CD4-positive, CD25-positive, alpha-beta regulatory T cell (primary cell): Measurements from ENCODE around the gene IGF1R. TPM values are rescaled to one million over a fixed set of nuclear protein-coding genes. Genes with fewer than 3 reads are reported as not detected.

Experiments used
- ATAC-seq, 2 donors: fragments of 150-1000 bp; cut with Tn5 transposase; one replicate each; pipeline ENCODE4 v1.10.0; 2021; ENCODE audit warnings: low read depth in 2 of 2, moderate number of reproducible peaks in 2 of 2, moderate library complexity in 1 of 2
- DNase-seq, 3 donors: peaks; one replicate each; pipeline versions ENCODE4 v3.0.0 to v3.0.0-alpha.2; 2012 to 2022; ENCODE audit warnings: mixed read lengths in 1 of 3
- H3K27ac ChIP-seq: one replicate; pipeline ENCODE4 v1.7.0; 2013; ENCODE audit warnings: mild to moderate bottlenecking, low read length; ENCODE audit not compliant: insufficient read depth, poor library complexity, severe bottlenecking
- H3K27me3 ChIP-seq: one replicate; pipeline ENCODE4 v1.7.0; 2013; ENCODE audit warnings: low read length; ENCODE audit not compliant: control insufficient read depth, insufficient read depth
- H3K36me3 ChIP-seq: one replicate; pipeline ENCODE4 v1.7.0; 2013; ENCODE audit warnings: mild to moderate bottlenecking, low read length, moderate library complexity; ENCODE audit not compliant: control insufficient read depth, insufficient read depth
- H3K4me1 ChIP-seq: 2 replicates; pipeline ENCODE4 v1.7.0; 2013; ENCODE audit warnings: mild to moderate bottlenecking, low read length; ENCODE audit not compliant: insufficient read depth, control insufficient read depth, poor library complexity, severe bottlenecking
- H3K4me3 ChIP-seq: one replicate; pipeline ENCODE4 v1.7.0; 2013; ENCODE audit warnings: low read depth, mild to moderate bottlenecking, low read length, moderate library complexity
- H3K9me3 ChIP-seq, 2 experiments: 1 replicate in 1 of 2; 2 replicates in 1 of 2; pipeline ENCODE4 v1.7.0; 2013; ENCODE audit warnings: low read length in 2 of 2, mild to moderate bottlenecking in 1 of 2, moderate library complexity in 1 of 2; ENCODE audit not compliant: control insufficient read depth in 2 of 2
- H3K27ac Mint-ChIP-seq, 3 donors: one replicate each; pipeline ENCODE4 v1.8.0; 2020 to 2022; ENCODE audit warnings: mild to moderate bottlenecking in 3 of 3, mixed read lengths in 3 of 3, moderate library complexity in 2 of 3
- H3K27me3 Mint-ChIP-seq: one replicate; pipeline ENCODE4 v1.8.0; 2022; ENCODE audit warnings: mild to moderate bottlenecking, mixed read lengths
- H3K36me3 Mint-ChIP-seq: one replicate; pipeline ENCODE4 v1.8.0; 2020; ENCODE audit warnings: mixed read lengths
- H3K4me1 Mint-ChIP-seq, 4 donors: one replicate each; pipeline ENCODE4 v1.8.0; 2020 to 2022; ENCODE audit warnings: mixed read lengths in 4 of 4, mild to moderate bottlenecking in 1 of 4
- H3K4me3 Mint-ChIP-seq, 4 donors: one replicate each; pipeline ENCODE4 v1.8.0; 2020 to 2022; ENCODE audit warnings: mild to moderate bottlenecking in 4 of 4, mixed read lengths in 4 of 4, moderate library complexity in 3 of 4
- H3K9me3 Mint-ChIP-seq, 7 donors: one replicate each; pipeline ENCODE4 v1.8.0; 2020 to 2022; ENCODE audit warnings: mixed read lengths in 7 of 7, mild to moderate bottlenecking in 3 of 7, moderate library complexity in 2 of 7
- polyA plus RNA-seq, 4 donors: library from polyadenylated mRNA; unstranded; fragments of 300-500 nt; fragmentation: Illumina TruSeq; gene quantifications; one replicate each; pipeline ENCODE4 v1.2.3, GENCODE V29; 2021
- total RNA-seq: library from RNA; stranded (reverse); gene quantifications from one replicate; pipeline ENCODE4 v1.2.3, GENCODE V29; 2022

The IGF1R gene
- total and polyA plus RNA-seq, 5 donors from 2014 or later = 1.6 to 14.2 (median 3.6) TPM

DNA sequence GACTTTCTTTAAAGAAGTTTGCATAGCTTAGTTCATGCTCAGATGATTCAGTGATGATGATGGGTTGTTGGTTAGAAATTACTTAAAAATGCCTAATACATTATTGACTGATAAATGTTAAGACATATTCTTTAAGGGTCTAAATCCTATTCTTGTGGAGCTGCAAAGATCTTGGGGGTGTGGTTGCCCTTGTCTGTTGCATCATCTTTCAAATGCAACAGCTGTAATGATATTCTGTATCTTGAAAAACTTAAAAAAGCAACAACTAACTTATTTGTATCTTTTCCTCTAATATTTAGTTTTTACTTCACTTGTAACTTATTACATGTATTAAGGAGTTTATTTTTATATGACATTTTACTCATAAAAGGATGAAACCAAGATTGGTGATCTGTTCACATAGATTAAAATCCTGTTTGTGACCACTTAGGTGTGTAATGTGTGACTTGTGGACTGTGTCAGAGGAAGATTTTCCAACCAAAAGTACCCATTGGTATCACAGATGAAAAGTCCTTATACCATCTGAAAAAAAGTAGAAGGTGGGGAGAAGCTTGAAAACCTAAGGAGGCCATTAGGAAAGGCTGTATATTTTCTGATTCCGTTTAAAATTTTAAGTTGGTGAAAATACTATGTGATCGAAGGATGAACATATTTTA is 142.8 kb downstream of the IGF1R start:
- Mint-ChIP-seq H3K27me3 (peaks cover 4% of the 10 kb centered on the region), H3K4me1 (peaks cover 5 to 89% (median 23%) of the 10 kb centered on the region in 4 donors), H3K4me3 (no peak overlapping the region), H3K36me3 (no peaks in the 10 kb centered on the region), H3K27ac (no peak overlapping the region), H3K9me3 (no peaks in the 10 kb centered on the region)
- ATAC-seq (no peak), DNase-seq (no peak)
- H3K9me3 ChIP-seq = no peaks in the 10 kb centered on the region
- H3K4me3 ChIP-seq = no peak overlapping the region
- no peaks in the 10 kb centered on the region for H3K36me3 ChIP-seq
- peaks cover 9% of the 10 kb centered on the region for H3K4me1 ChIP-seq
- H3K27me3 ChIP-seq = no peaks in the 10 kb centered on the region
- H3K27ac ChIP-seq = no peak overlapping the region

DNA sequence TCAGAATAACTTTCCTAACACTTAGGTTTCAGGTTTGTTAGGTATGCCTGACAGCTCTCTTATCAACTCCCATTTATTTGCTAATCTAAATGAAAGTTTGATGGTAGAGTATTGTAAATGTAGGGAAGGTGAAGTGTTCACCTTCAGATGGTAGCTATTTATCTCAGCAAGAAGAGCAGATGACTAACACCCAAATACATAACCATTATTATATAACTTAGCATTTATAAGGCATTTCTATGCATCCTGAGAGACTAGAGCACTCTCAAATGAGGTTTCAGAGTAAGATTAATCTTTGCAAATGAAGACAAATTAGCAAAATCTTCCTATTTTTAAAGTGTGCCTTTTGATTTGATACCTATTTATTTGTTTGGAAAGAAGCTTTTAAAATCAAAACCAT is 143.8 kb downstream of the IGF1R start:
- H3K27ac Mint-ChIP-seq = no peak overlapping the region
- DNase-seq (no peak), ATAC-seq (no peak)
- H3K4me1 ChIP-seq = peaks cover 7% of the 10 kb centered on the region
- no peaks in the 10 kb centered on the region for H3K36me3 Mint-ChIP-seq
- no peaks in the 10 kb centered on the region for H3K9me3 ChIP-seq
- no peak overlapping the region for H3K4me3 ChIP-seq
- H3K27me3 ChIP-seq = no peaks in the 10 kb centered on the region
- H3K36me3 ChIP-seq = no peaks in the 10 kb centered on the region
- no peak overlapping the region for H3K4me3 Mint-ChIP-seq
- no peaks in the 10 kb centered on the region for H3K9me3 Mint-ChIP-seq
- H3K27ac ChIP-seq = no peak overlapping the region
- peaks cover 4% of the 10 kb centered on the region for H3K27me3 Mint-ChIP-seq
- H3K4me1 Mint-ChIP-seq = peaks cover 5 to 87% (median 22%) of the 10 kb centered on the region in 4 donors

DNA sequence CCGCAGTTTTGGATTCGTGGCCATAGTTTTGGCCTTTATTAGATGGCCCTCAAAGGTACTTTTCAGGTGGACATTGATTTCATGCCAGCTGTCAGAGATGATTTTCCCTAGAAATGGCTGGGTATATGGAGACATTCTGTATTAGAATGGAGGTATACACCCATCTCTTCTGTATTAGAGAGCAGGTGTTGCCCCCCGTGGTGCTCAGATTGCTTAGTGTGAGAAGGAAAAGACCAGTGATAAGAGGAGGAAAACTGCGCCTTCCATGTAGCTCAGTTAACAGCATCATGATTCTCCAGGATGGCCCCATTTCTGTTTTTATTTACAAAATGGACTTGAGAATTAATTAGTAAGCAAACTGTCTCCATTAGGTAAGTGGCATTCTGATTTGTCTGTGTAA is 145.9 kb downstream of the IGF1R start:
- H3K4me1 Mint-ChIP-seq = peaks cover 5 to 85% (median 22%) of the 10 kb centered on the region in 4 donors
- Histone ChIP-seq H3K9me3 (no peaks in the 10 kb centered on the region), H3K36me3 (no peaks in the 10 kb centered on the region), H3K27me3 (no peaks in the 10 kb centered on the region), H3K4me1 (peaks cover 5% of the 10 kb centered on the region), H3K27ac (no peak overlapping the region), H3K4me3 (no peak overlapping the region)
- no peaks in the 10 kb centered on the region for H3K9me3 Mint-ChIP-seq
- H3K27ac Mint-ChIP-seq = peak overlapping the region in 1 of 3 donors; percentile 15
- H3K4me3 Mint-ChIP-seq = no peak overlapping the region
- no peaks in the 10 kb centered on the region for H3K36me3 Mint-ChIP-seq
- H3K27me3 Mint-ChIP-seq = peaks cover 4% of the 10 kb centered on the region
- ATAC-seq (no peak), DNase-seq (no peak)

DNA sequence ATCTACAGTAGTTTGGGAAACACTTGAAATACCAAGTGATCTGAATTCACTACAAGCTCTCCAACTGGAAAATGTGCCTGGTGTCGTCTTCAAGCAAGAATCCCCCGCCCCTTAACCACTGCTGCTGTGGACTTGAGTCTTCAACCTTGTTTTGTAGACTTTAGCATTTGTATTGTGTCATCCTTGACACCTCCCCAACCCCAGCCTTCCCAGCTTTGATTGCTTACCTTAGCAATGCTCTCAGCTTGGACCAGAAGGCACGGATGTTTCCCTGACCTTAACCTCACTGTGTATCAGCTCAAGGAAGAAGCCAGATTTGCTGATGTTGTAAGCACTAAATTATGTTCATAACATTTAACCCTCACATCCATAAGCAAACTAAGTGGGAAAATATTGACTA is 146.4 kb downstream of the IGF1R start:
- Histone ChIP-seq H3K36me3 (no peaks in the 10 kb centered on the region), H3K27ac (no peak overlapping the region), H3K4me1 (peaks cover 5% of the 10 kb centered on the region), H3K9me3 (no peaks in the 10 kb centered on the region), H3K27me3 (no peaks in the 10 kb centered on the region), H3K4me3 (no peak overlapping the region)
- ATAC-seq (no peak), DNase-seq (no peak)
- Mint-ChIP-seq H3K27ac (peak overlapping the region in 1 of 3 donors; percentile 15), H3K4me1 (peaks cover 5 to 85% (median 22%) of the 10 kb centered on the region in 4 donors), H3K27me3 (peaks cover 3% of the 10 kb centered on the region), H3K9me3 (no peaks in the 10 kb centered on the region), H3K4me3 (peak overlapping the region in 1 of 4 donors; percentile 4), H3K36me3 (no peaks in the 10 kb centered on the region)

DNA sequence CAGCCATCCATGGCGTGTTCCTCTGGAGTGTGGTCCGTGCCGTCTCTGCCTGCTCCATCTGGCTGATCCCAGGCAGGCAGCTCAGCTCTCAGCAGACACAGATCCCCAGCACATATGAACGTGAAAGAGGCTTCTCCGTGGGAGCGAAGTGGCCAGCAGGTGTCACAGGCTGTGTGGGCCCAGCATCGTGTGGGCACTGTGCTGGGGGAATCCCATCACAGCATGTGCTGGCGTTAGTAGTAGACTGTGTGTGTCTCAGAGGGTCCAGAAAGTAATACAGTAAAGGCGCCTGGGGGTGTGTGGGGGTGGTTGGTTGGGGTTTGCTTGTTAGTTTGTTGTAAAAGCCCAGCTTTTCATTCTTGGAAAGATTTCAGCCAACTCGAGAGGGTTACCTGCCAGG is 147.6 kb downstream of the IGF1R start:
- Histone ChIP-seq H3K9me3 (no peaks in the 10 kb centered on the region), H3K4me3 (no peak overlapping the region), H3K27me3 (no peaks in the 10 kb centered on the region), H3K4me1 (peaks cover 6% of the 10 kb centered on the region), H3K36me3 (no peaks in the 10 kb centered on the region), H3K27ac (no peak overlapping the region)
- peak overlapping the region in 1 of 4 donors; percentile 11 for H3K4me3 Mint-ChIP-seq
- H3K4me1 Mint-ChIP-seq = peaks cover 5 to 84% (median 19%) of the 10 kb centered on the region in 4 donors
- peak overlapping the region in 1 of 3 donors; percentile 9 for H3K27ac Mint-ChIP-seq
- ATAC-seq (no peak), DNase-seq (no peak)
- no peaks in the 10 kb centered on the region for H3K9me3 Mint-ChIP-seq
- no peaks in the 10 kb centered on the region for H3K36me3 Mint-ChIP-seq
- H3K27me3 Mint-ChIP-seq = no peaks in the 10 kb centered on the region

DNA sequence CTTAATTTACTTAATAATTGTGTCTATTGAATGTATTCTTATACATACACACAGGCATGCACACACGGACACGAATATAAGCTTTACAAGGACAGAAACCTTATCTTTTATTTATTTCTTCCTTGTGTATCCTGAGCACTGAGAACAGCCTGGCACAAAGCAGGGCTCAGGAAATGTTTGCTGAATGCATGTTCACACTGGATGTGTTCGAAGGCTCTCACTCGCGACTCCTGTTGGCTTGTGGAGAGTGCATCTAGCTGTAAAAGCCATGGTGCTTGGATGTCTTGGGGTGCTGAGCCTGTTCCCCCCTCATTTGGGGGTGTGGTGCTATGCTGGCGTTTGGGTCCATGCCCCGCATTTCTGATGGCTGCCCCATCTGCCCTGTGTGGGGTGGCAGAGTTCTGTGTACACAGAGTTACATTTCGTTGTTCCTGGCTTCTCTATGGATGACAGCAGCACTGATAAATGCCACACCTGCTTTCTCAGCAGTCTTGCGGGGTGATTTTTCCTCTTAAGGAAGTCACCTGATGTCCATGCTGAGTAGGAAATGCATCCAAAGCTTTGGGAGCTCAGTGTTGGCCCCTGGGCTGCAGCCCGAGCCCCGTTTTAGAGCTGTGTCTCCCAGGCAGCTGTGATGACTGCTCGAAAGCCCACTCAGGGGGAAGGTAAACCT is 148.5 kb downstream of the IGF1R start:
- no peak overlapping the region for H3K27ac ChIP-seq
- ATAC-seq = no peak
- H3K9me3 Mint-ChIP-seq = no peaks in the 10 kb centered on the region
- peaks cover 6% of the 10 kb centered on the region for H3K4me1 ChIP-seq
- no peak overlapping the region for H3K27ac Mint-ChIP-seq
- no peaks in the 10 kb centered on the region for H3K36me3 ChIP-seq
- H3K9me3 ChIP-seq = no peaks in the 10 kb centered on the region
- no peak overlapping the region for H3K4me3 ChIP-seq
- H3K27me3 ChIP-seq = no peaks in the 10 kb centered on the region
- H3K27me3 Mint-ChIP-seq = no peaks in the 10 kb centered on the region
- H3K4me1 Mint-ChIP-seq = peaks cover 5 to 84% (median 16%) of the 10 kb centered on the region in 4 donors
- H3K36me3 Mint-ChIP-seq = no peaks in the 10 kb centered on the region
- no peak overlapping the region for H3K4me3 Mint-ChIP-seq
- no peak for DNase-seq

DNA sequence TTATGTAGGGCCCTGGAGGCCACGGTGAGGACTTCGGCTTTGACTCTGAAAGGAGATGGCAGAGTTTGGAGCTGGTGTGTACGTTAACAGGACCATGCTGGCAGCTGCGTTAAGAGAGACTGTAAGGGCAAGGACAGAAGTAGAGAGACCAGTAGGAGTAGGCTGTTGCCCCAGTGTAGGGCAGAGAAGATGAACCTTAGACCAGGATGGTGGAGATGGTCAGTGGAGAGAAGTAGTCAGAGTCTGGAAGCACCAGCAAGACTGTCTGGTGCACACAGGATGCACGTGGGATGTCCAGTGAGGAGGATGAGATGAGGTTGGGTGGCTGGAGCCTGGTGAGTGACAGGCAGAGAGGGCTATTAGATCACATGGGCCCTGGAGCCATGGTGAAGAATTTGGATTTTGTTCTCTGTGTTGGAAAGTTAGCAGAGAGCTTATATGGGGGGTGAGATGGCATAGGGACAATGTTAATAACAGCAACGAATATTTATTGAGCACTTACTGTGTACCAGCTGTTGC is 150.1 kb downstream of the IGF1R start:
- Histone ChIP-seq H3K9me3 (no peaks in the 10 kb centered on the region), H3K27me3 (no peaks in the 10 kb centered on the region), H3K36me3 (no peaks in the 10 kb centered on the region), H3K4me1 (peaks cover 3% of the 10 kb centered on the region), H3K4me3 (no peak overlapping the region), H3K27ac (no peak overlapping the region)
- H3K36me3 Mint-ChIP-seq = no peaks in the 10 kb centered on the region
- DNase-seq (no peak), ATAC-seq (no peak)
- H3K27ac Mint-ChIP-seq = peak overlapping the region in 1 of 3 donors; percentile 2
- no peaks in the 10 kb centered on the region for H3K27me3 Mint-ChIP-seq
- peaks cover 0 to 83% (median 16%) of the 10 kb centered on the region in 4 donors for H3K4me1 Mint-ChIP-seq
- H3K9me3 Mint-ChIP-seq = no peaks in the 10 kb centered on the region
- H3K4me3 Mint-ChIP-seq = peak overlapping the region in 1 of 4 donors; percentile 1
